Lower leg skin (tissue), 3 donors: ENCODE measurements around the gene CHRM5.
"Not testable (repeated sequence)": the region's sequence is repeated elsewhere in the genome, so short reads cannot be mapped to it uniquely, and the experiment has no call there.

ENCODE experiments used
- POLR2A ChIP-seq, 2 donors: fragments of 450-650 bp; IDR thresholded peaks; one replicate each; pipeline ENCODE4 v1.6.1; 2016 to 2017; ENCODE audit warnings: antibody characterized with exemption in 2 of 2, mild to moderate bottlenecking in 1 of 2, moderate library complexity in 1 of 2
- TF ChIP-seq, protein P1 (sequence below), 3 donors: fragments of 450-650 bp; IDR thresholded peaks; one replicate each; pipeline ENCODE4 v1.5.1; 2016; ENCODE audit warnings: antibody characterized with exemption in 3 of 3, mild to moderate bottlenecking in 3 of 3, moderate library complexity in 2 of 3

- TF ChIP-seq, protein P1, sequence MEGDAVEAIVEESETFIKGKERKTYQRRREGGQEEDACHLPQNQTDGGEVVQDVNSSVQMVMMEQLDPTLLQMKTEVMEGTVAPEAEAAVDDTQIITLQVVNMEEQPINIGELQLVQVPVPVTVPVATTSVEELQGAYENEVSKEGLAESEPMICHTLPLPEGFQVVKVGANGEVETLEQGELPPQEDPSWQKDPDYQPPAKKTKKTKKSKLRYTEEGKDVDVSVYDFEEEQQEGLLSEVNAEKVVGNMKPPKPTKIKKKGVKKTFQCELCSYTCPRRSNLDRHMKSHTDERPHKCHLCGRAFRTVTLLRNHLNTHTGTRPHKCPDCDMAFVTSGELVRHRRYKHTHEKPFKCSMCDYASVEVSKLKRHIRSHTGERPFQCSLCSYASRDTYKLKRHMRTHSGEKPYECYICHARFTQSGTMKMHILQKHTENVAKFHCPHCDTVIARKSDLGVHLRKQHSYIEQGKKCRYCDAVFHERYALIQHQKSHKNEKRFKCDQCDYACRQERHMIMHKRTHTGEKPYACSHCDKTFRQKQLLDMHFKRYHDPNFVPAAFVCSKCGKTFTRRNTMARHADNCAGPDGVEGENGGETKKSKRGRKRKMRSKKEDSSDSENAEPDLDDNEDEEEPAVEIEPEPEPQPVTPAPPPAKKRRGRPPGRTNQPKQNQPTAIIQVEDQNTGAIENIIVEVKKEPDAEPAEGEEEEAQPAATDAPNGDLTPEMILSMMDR (IDR thresholded peaks at IDR 0.05) = not testable (repeated sequence)
- TF ChIP-seq POLR2A (IDR thresholded peaks at IDR 0.05) = not testable (repeated sequence)
Observed at GRCh38 chr15:34050385-34050784, 82.1 kb downstream of the CHRM5 start.
